GM12873 (cell line): ENCODE results near the gene REM1.

Experiments
- TF ChIP-seq, protein P1 (sequence below): IDR thresholded peaks from 2 replicates; pipeline ENCODE4 v1.5.1; 2012; ENCODE audit warnings: low read depth, mild to moderate bottlenecking, moderate library complexity, low read length, control low read depth; ENCODE audit not compliant: insufficient read depth; ENCODE audit errors: missing control alignments

REM1 gene

DNA sequence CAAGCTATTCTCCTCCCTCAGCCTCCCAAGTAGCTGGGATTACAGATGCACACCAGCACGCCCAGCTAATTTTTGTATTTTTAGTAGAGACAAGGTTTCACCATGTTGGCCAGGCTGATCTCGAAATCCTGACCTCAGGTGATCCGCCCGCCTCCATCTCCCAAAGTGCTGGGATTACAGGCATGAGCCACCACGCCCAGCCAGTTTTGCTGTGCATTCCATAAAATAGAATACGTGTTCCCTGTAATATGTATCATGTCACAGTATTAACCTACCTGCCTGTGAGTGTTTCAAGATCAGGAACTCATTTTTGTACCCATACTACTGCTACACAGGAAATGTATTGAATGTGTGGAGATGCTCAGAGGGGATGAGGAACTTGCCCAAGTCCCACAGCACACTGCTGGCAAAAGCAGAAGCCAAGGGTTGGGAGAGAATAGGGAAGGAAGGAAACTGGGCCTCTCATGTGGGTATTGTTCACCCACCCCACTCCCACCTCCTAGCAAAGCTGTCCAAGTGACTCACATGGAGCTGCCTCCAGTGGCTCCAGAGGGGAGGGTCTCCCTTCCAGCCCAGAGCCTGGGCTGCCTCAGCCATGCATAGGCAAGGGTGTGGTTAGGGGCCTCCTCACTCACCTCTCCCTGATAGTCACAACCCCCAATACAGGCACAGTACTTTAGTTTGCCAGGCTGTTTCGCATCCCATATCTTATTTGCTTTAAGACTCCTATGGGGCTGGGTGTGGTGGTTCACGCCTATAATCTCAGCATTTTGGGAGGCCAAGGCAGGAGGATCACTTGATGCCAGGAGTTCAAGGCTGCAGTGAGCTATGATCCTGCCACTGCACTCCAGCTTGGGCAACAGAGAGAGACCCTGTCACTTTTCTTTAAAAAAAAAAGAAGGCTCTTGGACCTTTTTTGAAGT, 48.5 kb downstream of the REM1 start:
- TF ChIP-seq, protein P1, sequence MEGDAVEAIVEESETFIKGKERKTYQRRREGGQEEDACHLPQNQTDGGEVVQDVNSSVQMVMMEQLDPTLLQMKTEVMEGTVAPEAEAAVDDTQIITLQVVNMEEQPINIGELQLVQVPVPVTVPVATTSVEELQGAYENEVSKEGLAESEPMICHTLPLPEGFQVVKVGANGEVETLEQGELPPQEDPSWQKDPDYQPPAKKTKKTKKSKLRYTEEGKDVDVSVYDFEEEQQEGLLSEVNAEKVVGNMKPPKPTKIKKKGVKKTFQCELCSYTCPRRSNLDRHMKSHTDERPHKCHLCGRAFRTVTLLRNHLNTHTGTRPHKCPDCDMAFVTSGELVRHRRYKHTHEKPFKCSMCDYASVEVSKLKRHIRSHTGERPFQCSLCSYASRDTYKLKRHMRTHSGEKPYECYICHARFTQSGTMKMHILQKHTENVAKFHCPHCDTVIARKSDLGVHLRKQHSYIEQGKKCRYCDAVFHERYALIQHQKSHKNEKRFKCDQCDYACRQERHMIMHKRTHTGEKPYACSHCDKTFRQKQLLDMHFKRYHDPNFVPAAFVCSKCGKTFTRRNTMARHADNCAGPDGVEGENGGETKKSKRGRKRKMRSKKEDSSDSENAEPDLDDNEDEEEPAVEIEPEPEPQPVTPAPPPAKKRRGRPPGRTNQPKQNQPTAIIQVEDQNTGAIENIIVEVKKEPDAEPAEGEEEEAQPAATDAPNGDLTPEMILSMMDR: no peak

- TF ChIP-seq, protein P1: no peak
These were observed 52.2 kb downstream of the REM1 start for GRCh38 chr20:31527266-31527665.
